NCI-H187 treated with DMSO at 0.1 percent for 48 hours (cell line): ENCODE results near the gene INTS1.

Experiments
- DNase-seq: peaks from one replicate; lab custom pipeline; 2025; lab: John Stamatoyannopoulos, UW

INTS1 gene

DNA sequence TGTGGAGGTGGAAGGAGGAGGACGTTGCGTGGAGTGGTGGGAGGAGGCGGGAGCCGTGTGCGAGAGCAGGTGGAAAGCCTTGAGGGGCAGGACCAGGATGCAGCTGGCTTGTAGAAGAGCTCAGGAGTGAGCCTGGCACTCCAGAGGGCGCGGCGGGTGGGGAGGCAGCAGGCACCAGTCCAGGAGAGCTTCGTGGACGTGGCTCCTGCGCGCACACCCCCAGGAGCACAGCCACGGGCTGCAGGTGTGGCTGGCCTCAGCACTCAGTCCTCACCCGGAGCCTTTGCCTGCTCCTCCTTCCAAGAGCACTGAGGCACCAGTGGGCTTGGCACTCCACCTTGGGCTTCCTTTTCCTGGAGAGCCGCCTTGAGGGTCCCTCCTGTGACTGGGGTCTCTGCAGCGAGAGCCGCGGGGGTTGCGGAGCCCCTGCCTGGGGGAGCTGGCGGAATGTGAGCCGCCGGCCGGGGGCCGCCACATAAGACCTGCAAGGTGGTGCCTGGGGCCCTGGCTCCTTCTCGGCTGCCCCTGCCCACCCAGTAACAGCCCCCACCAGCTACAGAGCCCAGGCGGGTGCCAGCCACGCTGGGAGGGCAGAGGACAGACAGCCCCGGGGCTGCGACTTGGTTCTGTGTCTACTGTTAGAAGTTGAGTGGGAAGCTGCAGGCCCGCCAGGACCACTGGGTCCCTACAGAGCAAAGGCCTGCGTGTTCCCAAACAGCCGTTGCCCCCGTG, 37.4 kb upstream of the INTS1 start:
- no peak for DNase-seq

DNA sequence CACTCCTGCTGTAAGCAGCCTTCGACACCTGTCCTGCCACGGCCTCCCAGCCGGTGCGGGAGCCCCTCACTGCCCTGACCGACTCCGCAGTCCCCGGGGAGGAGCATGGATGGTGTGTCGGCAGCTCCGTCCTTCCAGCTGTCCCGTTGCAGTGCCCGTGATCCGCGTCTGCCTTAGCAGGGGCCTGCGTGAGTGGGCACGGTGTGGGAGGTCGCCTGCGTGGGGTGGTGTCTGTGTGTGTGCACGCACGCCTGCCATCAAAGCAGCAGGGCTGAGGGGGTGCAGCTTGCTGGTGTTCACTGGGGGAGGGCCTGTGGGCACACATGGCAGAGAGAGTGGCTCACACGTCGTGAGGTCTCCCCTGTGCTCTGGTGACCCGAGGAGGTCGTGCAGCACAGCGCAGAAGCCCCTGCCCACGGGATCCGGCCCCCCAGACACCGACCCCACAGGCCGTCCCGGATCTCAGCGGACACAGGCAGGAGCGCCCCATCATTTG, 36.6 kb upstream of the INTS1 start:
- DNase-seq = no peak

DNA sequence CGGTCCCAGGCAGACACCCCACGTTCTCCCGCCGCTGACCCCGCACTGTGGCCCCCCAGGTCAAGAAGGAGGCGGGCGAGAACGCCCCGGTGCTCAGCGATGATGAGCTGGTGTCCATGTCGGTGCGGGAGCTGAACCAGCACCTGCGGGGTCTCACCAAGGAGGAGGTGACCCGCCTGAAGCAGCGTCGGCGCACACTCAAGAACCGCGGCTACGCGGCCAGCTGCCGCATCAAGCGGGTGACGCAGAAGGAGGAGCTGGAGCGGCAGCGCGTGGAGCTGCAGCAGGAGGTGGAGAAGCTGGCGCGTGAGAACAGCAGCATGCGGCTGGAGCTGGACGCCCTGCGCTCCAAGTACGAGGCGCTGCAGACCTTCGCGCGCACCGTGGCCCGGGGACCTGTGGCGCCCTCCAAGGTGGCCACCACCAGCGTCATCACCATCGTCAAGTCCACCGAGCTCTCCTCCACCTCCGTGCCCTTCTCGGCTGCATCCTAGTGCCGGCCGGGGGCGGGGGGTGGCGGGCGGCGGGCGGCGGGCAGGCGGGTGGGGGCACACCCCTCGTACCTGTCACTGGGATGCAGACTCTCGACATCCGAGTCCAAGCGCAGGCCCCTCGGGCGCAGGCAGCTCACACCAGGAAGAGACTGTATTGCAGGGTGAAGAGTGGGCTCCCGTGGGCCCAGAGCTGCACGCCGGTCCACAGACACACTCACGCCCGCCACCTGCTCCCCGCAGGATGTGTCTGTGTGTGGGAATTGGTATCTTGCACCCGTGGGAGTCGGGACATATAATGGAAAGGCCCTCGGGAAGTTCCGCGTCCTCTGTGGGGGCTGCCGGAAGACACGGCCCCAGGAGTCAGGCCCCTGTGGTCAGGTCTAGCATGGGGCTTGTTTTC, 35.9 kb upstream of the INTS1 start:
- DNase-seq = no peak

DNA sequence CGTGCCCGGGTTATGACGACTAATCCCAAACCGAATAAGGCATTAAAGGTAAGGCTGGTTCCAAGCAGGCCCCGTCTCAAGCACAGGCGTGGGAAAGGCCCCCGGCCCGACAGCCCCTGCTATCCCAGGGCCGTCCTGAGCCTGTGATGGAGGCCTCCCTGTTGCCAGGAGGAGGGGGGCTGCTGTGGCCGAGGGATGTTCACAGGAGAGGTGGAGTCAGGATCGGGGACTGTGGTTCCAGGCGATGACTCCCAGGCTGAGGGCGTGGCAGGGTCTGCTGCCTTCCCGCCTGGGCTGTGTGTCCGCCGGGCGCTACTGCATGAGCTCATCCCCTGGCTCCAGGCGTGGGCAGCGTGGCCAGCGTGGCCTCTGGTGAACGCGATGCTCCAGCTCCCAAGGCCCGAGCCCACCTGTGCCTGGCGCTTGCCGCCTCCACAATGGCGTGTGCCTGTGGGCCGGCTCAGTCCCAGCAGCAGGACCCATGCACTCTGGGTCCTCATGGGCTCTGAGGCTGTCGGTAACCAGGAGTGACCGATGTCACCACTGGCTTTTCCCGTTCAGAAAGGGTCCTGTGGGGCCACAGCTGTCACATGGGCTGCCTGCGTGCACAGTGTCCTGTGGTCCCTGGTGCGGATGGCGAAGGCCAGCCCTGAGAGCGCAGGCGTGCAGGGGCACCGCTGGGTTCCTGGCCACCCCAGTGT, 35.1 kb upstream of the INTS1 start:
- DNase-seq = no peak

DNA sequence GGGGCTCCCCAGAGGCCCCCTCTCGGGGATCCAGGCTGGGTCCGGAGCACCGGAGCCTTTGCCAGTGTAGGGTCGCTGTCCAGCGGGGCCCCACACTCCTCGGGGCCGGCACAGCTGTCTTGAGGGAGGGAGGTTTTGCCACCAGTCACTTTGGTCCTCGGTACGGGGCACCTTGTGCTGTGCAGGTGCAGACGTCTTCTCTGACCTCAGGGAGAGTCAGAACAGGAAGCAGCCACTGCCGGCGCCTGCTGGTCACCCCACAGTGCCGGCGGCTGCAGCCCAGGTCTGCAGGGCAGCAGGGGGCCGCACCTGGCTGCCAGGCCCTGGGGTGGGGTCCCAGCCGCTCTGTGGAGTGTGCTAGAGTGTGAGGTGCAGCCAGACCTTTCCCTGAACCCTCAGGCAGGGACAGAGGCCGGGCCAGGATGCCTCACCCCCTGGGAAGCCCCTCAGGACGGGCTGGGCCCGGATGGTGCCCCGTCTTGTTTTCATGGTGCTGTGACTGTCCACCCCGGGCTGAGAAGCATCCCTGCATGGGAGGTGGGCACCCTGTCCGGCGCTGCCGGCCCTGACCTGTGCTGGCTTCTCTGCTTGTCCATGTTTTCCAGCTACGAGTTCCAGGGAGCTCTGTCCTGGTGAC, 34.5 kb upstream of the INTS1 start:
- no peak for DNase-seq

DNA sequence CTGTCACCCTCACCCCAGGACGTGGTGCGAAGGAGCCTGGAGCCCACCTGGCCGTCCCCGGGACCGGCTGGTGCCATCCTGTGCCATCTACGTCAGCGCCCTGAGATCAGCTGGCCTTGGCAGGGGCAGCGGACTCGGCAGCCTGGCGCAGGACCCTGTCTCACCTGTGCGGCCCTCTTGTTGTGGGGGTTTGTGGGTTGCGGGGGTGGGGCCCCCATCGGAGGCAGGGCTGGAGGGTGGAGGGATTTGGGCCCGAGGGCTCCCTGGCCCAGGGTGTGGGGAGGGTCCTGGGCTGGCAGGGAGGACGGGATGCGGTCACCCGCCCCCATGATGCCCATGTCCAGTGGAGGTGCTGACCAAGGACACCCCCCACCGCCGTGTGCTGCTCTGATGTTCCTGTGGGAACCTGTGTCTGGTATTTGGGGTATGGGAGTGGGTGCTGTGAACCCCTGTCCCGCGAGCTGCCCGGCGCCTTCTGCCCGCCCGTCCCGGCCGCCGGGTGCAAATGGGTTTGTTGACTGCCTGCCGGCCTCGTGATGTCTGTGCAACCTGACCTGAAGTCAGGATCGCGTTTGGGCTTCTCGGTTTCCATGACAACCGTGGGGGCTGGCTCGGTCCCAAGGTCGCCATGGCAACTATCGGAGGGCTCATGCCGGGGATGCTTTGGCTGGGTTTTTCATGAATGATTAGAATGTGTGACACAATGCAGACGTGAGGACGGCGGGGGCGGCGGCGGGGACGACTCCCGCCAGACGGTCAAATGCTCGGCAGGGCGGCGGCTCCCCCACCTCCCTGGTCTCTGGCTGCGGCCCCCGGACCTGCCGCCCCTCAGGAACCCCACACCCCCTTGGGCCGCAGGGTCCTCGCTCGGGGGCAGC, 33.6 kb upstream of the INTS1 start:
- DNase-seq = no peak

DNA sequence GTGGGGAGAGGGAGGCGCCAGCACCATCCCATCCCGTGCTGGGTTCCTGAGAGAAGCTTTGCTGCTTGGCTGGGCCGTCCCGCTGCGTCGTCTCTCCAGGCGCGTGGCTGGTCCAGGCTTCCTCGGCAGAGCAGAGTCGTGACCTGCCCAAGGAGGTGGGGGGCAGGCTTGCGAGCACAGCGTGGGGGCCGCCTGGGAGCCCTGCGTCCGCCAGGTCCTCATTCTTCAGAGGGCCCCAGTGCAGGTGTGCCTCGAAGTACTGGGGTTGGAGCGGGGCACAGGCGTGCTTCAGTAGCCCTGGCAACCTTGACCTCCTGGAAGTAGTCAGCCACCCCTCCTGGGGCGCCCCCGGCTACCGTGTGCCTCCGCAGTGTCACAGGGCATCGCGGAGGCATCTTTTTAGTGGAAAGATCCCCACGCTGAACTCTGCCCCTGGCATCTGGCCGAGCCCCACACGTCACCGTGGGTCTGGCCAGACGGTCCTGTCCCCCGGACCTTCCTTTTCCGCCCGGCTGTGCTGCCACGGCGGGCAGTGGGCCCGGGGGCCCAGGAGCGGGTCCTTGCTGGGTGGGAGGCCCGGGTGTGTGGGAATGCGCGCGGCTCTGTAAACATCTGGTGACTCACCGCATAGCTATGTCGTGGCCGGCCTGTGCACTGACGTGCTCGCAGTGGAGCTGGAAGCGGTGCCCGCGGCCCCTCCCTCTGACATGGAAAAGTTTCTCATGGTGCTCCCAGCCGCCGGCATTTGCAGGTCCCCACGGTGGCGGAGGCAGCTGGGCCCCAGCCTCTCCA, 32.8 kb upstream of the INTS1 start:
- DNase-seq = no peak

DNA sequence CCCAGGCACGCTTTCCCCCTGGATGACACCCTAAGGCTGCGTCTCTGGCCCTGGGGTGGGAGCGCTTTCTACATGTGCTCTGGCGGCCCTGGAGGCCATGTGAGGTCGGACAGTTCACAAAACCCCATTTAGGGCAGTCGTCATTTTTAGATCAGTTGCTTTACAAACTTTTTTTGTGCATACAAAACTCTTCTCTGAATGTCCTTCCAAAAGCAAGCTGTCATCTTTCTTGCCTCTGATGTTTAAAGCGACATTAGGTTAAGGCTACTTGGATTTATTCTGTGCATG, 32.2 kb upstream of the INTS1 start:
- DNase-seq = no peak

DNA sequence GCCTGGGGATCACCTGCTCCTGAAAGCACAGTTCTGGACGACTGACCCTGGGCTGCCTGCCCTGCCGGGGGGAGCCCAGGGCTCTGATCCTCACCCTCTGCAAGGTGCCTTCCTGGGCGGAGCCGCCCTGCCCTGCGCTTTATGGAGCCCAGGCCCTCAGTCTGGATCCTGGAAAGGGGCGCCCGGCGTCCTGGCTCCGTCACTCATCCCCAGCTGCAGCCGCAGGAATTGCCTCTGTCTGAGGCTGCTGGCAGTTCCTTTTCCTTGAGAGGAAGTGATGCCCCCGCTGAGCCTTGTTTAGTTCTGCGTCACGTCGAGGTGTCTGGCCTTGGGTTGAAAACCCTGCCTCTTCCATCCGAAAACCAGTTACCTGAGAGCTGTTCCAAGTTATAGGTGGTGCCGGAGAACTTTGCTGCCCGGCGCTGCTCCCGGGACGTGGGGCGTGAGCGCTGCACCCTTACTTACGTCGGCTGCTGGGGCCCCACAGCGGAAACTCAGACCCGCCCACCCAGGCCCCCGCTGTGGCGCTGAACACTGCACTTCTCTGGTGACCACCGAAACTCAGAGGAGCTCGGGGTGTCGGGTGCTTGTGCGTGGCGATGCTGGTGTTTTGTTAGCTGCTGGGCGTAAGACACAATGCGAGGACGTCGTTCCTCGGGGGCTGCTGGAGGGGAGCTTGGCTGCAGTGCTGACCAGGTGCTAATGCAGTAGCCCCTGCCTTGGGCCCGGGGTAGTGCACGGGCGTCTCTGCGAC, 31.7 kb upstream of the INTS1 start:
- DNase-seq = no peak

DNA sequence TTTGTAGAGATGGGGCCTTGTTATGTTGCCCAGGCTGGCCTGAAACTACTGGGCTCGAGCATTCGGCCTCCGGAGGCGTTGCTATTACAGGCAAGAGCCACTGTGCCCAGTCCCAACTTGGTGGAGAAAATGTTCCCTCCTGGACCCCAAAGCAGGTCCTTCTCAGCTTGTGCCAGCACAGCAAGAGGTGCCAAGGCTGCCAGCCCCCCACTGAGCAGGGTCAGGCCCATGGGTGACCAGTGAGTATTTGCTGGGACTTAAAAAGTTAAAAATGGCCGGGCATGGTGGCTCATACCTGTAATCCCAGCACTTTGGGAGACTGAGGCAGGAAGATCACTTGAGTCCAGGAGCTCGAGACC, 30.9 kb upstream of the INTS1 start:
- DNase-seq = no peak

DNA sequence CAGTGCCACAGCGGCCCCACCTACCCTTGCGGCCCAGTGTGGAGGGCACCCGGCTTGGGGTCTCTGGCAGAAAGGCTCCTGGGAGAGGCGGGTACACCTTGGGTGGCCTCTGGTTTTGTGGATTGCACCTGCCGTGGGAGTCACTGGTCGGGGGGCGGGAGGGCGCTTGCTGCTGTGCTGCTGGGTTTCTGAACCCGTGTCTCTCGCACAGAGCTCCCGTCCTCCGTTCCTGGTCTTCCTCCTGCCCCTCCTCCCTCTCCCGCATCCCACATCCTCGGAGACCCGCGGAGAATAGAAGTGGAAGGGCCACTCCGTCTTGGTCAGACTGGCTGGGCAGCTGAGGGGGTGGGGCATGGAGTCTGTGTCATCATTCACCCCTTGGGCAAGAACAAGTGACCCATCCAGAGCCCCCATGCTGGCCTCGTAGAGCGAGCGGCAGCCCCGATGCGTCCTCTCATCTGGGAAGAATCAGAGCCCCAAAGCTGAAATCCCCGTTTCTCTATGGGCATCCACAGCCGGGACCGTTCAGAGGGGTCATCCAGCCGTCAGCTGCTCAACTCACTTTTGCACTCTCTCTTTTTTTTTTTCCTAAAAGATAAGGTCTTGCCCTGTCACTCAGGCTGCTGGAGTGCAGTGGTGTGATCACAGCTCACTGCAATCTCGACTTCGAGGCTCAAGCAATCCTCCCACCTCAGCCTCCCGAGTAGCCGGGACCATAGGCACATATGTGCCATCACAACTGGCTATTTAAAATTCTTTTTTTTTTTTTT, 30.3 kb upstream of the INTS1 start:
- DNase-seq = no peak

DNA sequence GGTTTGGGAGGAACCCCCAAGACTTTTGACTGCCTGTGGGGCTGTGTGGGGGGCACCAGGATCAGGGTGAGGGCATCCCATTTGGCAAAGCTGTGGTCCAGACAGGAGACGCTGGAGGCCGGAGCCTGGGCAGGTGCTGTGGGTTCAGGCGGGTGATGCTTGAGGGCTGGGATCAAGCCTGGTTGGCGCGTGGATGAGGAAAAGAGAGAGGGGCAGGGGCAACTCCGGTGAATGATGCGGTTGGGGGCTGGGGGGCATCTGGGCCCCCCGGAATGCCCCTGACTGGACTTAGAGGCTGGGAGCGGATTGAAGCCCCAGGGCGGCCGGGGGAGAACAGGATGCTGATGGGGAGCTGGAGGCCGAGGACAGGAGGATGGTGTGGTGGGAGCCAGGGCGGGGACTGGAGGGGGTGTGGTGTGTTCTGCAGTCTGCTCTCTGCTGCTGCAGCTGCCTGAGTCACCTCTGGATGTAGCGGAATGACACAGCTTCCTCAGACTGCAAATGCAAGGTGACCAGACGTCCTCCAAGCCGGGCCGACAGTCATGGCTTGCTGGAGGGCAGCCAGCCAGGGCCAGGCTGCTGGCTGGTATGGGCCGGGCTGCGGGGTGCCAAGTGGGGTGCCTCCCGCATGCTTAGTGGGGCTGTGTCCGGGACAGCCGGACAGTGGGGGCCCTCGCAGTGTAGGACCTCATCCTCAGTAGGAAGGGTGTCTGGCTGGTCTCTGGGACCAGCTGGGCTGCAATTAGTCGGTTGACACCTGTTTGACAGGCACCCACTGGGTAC, 29.5 kb upstream of the INTS1 start:
- no peak for DNase-seq

DNA sequence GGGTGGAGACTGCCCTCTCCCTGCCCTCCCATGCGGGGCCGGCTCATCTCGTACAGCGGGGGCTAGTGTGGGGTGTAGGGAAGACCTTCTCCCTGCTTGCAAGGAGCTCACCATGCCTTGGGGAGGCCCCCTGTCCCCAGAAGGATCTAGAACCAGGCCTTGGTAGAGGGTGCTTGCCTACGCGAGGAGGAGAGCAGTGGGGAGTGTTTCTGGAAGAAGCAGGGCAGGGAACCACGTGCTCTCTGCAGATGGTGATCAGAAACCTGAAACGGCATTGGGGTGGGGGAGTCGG, 29.0 kb upstream of the INTS1 start:
- DNase-seq = no peak

DNA sequence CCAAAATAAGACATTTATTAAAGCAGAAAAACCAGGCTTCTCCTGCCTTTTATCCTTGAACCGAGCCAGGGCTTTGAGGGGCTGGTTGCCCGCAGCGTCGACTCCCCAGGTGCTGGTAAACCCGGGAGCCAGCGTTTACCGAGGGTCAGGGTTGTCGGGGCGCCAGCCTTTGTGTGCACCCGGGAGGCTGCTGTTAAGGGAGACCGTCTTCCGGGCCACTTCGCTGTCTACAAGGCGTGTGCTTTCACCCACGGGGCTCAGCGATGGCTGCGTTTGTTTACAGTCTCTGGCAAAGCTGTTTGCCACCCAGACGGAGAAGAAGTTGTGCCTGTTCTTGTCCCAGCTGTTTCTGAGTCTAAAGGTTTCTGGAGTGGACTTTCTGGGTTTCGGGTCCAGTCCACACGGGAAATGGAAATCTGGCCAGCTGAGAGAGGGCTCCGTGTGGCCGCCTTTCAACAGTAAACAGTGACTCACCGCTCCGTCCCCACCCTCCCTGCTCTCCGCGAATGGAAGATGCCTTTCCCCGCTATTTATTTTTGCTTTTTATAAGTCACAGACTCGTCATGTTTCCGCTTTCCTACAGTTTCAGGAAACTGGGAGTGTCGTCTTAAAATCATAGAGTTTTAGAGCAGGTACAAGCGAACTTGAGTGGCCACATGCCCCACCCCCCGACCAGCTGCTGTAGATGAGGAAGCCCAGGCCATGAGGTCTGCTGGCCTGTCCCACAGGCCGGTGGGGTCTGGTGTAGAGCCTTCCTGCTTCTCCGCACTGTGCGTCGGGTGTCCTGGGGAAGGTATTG, 28.5 kb upstream of the INTS1 start:
- no peak for DNase-seq

DNA sequence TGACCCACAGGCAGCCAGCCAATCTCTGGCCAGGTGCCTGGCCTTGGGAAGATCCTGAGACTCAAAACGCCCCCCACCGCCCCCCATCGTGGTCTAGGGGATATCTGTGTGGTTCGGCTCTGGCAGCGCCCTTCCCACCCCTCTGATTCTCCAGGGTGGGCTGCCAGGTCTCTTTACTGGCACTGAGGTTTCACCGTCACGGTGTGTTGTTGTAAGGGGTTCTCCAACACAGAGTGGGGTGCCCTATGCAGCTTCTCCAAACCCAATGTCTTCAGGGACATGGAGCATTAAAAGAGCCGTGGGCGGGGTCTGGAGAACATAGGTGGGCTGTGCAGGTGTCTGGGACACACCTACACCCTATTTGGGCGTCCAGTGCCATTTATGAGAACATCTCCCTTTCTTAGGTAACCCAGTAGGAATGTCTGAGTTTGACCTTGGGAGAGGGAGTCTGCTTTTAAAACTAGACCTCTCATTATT, 27.8 kb upstream of the INTS1 start:
- DNase-seq = no peak

DNA sequence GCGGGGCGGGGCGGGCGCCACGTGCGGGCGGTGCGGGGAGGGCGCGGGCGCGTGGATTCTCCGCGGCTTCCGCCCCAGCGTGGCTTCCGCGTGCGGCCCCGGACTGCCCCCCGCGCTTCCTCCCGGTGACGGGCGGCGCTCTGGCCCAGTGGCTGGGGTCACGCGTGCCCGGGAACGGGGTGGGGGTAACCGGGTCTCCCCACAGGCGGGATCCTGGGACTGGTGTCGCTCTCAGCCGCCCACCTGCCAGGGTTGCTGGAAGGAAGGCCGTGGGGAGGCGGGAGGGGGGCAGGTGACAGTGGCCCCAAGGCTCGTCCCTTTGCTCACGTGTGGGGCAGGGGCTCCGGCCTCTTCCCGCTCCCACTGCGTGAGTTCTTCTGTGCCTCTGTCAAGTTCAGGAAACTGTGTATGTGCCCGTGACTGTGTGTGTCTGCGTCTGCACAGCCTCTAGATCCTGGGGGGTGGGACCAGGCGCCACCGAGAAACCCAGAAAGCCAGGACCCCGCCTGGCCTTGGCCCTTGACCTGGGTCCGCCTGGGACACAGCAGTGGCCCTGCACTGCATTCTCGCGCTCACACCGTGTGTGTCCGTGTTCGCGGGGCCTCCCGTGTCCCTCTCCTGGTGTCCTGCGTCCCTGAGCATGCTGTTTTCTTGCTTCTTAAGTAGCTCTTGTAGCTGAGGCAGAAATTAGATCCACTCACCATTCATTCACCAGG, 27.2 kb upstream of the INTS1 start:
- DNase-seq = no peak

DNA sequence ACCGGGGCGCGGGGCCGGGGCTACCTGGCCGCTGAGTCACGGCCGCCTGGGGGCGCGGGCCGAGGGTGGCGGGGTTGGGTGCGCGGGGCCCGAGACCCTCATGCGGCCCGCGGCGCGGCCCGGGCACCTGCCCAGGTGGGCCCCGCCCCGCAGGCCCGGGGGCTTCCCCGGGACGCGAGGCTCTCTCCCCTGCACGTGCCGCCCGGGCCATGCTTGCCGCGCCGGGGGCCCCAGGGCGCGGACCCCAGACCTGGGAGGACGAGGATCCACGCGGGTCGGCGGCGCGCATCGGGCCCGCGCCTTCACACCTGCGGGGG, 26.7 kb upstream of the INTS1 start:
- no peak for DNase-seq
